GM20431 (cell line): ENCODE data around the gene RBM12.

Experiments
- in situ Hi-C: fragments of 300-500 bp; cut with MseI, MboI; formaldehyde crosslinking; loops from one replicate; pipeline ENCODE4 v1.15.0; 2020; ENCODE audit warnings: low sequenced_read_pairs; ENCODE audit not compliant: unreplicated experiment

Gene RBM12

DNA sequence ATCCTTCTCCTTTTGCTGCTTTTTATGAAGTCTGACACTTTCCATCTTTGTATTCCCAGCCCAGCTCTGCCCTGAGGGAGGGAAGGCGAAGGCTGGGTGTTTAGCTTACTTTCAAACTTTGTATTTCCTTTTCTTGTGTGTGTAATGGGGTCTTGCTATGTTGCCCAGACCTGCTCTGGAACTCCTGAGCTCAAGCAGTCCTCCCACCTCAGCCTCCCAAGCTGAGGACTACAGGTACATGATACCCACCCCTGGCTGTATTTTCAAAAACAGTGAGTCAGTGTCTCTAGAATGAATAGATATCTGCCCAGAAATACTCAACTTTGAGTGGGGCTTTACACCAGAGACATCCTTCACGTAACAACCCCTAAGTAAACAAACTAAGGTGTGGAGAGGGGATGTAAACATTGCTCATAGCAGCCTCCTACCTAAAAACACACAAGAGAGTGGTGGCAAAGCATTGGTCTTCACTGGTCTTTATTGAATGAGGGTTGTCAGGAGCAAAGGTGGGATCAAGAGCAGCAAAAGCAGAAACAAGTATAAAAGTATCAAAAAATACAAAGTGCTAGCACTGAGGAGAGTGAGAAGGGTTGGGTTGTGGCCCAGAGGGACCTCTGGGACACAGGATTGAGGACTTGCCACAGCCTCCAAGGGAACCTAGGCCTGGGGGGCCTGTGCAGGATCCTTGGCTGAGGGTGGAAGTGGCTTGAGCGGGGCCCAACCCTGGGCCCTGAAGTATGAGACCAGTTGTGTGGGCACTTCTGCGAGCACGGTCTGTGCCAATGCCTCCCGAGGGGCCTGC is 38.9 kb downstream of the RBM12 start:
- in situ Hi-C loops = no loop called here

DNA sequence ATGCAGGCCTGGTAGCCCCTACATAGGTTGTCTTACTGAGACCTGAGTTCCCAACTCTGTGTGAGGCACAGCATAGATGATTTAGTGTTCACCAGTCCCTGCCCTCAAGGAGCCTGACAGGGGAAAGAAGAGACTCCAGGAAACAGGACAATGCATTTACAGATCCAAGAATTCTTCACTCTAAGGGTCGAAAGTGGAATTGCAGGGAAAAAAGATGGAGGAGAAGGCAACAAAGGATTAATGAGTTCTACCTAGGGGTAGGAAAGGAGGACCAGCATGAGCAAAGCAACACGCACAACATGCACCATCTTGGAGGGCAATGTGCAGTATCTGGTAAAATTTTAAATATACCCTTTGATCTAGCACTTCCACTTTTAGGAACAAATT is 43.1 kb downstream of the RBM12 start:
- in situ Hi-C loops = no loop called here

DNA sequence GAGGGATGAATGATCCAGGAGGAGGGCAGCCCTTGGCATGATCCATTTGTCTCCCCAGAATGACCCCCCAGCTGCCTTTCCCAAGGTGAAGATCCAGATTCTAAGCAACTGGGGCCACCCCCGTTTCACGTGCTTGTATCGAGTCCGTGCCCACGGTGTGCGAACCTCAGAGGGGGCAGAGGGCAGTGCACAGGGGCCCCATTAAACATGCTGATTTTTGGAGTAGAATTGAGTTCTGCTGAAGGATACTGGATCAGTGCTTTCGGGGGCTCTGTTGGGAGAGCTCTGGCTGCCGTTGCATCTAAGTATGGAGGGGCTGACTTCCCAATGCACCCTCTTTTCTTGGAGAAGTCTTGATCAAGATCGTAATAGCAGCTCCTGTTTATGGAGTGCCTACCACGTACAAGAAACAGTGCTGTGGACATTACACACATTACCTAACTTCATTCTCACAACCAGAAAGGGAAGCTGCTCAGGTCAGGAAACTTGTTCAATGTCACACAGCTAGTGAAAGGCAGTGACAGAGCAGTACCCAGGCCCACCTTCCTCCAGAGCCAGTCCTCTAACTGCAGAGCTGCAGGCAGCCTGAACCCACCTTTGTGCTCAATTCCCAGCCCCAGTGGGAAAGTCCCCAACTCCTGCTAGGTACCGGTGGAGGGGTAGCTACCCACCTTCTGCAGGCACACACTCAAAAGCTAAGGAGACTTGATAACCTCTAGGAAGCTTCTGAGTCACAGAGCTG is 43.7 kb downstream of the RBM12 start:
- in situ Hi-C loops = no loop called here

DNA sequence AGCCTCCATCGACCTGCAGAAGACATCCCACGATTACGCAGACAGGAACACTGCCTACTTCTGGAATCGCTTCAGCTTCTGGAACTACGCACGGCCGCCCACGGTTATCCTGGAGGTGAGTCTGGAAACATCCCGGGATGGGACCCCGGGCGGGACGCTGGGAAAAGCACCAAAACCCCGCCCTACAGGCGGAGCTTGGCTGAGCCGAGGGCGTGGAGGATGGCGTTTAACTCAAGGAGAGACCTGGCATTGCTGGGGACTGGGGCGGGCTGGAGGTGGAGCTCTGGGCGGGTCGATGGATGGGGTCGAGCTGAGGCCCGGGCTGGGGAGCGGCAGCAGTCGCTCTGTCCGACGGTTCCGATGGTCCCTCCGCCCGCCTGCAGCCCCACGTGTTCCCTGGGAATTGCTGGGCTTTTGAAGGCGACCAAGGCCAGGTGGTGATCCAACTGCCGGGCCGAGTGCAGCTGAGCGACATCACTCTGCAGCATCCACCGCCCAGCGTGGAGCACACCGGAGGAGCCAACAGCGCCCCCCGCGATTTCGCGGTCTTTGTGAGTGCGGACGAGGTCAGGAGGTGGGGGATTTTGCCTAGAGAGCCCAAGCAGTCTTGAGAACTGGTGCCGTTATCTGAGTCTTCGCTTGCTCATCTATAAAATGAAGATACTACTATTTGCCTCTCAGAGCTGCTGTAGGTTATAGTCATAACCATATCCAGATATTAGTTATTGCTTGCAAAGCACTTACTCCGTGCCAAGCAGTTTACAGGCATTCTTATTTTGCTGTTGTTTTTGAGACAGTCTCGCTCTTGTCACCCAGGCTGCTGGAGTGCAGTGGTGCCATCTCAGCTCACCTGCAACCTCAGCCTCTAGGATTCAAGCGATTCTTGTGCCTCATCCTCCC is 45.3 kb downstream of the RBM12 start:
- in situ Hi-C loops = no loop called here

DNA sequence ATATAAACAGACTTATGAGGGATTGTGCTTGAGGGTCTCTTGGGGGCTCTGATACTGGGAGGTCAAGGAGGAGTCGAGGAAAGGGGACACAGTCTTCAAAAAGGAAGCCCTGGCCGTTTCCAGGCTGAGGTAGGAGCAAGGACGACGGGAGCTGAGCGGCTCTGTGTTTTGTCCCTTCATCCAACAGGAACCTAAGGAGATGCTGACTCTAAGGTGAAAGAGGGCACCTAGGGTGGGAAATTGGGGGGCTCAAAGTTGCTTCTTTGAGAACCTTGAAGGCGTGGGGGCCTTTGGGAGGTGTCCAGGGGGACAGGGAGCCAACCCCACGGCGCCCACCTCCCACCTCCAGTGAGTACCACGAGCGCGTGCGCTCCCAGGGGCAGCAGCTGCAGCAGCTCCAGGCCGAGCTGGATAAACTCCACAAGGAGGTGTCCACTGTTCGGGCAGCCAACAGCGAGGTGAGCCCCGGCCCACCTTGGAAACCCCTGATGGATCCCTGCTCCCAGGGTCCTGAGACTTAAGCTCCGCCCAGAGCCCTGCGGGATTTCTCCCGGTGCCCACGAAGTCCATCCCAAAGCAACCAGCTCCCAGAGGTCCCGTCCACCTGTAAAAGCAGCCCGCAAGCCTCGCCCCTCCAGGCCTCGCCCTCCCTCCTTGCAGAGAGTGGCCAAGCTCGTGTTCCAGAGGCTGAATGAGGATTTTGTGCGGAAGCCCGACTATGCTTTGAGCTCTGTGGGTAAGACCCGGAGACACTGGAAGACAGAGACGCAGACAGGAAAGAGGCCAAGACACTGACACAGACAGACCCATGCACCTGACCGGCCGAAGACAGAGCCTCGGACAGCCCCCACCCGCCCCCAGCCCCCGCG is 46.2 kb downstream of the RBM12 start:
- in situ Hi-C loops = no loop called here

DNA sequence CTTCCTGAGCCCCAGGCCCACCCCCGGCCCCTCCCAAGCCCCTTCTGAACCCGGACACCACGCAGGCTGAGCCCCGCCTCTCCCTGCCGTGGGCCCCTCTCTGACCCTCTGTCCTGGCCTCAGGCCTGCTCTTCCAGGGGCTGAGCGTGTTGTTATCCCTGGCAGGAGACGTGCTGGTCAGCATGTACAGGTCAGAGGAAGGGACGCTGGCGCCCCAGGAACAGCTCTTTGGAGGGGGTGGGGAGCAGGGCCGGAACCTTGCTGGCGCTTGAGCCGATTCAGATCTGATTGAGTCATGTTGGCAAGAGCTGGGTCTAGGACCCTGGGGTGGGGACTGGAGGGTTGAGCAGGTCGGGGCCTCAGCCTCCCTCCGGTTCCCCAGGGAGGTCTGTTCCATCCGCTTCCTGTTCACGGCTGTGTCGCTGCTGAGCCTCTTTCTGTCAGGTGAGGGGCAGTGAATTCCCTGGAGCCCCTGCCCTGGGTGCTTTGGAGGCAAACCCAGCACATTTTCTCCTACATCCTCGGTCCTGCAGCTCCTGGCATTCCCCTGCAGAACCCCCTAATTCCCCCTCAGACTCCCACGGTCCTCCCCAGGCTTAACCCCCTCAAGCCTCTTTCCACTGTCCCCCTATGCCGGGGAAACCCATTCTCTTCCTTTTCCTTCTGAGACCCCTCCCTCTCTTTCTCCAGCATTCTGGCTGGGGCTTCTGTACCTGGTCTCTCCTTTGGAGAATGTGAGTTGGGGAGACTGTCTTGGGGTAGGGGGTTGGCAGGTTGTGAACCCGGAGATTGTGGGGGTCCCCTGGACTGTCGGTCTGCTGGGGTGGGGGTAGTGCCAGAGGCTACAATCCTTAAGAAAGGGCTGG is 47.1 kb downstream of the RBM12 start:
- in situ Hi-C loops = no loop called here

DNA sequence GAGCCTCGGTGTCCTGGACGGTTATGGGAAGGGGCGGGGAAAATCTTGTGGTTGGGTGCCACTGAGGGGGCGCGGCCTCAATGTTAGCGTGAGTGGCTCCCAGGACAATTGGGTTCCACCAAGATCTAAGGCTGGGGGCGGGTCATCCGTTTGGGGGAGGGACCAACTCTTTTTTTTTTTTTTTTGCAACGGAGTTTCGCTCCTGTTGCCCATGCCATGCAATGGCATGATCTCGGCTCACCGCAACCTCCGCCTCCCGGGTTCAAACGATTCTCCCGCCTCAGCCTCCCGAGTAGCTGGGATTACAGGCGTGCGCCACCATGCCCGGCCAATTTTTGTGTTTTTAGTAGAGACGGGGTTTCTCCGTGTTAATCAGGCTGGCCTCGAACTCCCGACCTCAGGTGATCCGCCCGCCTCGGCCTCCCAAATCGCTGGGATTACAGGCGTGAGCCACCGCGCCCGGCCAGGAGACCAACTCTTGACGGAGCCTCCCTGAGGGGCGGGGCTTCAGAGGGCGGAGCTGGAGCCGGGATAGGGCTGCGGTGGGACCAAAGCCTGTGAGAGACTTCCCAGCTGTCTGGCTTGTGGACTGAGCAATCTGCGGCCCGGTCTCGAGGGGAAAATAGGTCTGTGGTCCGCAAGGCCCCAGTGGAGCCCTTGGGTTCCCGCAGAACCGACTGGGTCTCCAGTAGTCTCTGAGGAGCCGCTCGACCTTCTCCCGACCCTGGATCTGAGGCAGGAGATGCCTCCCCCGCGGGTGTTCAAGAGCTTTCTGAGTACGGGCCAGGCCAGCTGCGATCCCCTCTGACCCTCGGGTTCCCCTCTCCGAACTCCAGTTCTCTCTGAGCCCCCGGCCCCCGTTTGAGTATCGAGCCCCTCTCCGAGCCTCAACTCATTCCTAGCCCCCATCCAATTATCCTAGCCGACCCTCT is 48.0 kb downstream of the RBM12 start:
- in situ Hi-C loops = no loop called here

DNA sequence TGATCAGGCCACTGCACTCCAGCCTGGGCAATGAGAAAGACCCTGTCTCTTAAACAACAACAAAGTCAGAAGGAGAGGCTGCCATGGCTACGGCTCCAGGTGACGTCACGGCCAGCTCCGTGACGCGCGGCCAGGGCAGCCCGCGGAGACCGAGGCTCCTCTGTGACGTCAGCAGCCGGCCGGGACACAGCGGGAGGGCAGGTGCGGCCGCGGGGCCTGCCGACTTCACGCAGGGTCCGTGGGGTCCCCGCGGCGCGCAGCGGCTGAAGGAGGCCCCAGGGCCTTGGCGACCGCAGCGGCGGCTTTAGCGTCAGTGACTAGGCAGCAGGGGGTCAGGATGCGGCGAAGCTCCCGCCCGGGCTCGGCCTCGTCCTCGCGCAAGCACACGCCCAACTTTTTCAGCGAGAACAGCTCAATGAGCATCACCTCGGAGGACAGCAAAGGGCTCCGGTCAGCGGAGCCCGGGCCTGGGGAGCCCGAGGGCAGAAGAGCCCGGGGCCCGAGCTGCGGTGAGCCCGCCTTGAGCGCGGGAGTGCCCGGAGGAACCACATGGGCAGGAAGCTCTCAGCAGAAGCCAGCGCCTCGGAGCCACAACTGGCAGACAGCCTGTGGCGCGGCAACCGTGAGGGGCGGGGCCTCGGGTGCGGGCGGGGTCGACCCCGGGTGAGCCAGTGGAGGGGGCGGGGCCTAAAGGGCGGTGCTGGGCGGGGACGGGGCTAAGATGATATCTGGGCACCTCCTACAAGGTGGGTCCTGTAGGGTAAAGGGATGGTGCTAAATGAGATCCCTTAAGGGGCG is 48.8 kb downstream of the RBM12 start, which contains the start of gene SPAG4:
SPAG4 (plus strand) TSS at position 163 of the 798 bp plus-strand sequence; CDS start at position 338, 175 bp downstream.
- in situ Hi-C loops = no loop called here

DNA sequence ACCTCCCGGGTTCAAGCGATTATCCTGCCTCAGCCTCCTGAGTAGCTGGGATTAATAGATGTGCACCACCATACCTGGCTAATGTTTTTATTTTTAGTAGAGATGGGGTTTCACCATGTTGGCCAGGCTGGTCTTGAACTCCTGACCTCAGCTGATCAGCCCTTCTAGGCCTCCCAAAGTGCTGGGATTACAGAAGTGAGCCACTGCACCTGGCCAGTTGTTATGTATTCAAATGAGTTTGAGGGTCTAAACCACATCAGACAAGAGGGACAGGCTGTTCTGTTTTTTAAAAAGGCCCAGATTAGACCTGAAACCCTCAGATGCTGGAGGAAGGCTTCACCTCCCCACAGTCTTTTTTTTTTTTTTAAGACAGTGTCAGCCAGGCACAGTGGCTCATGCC is 53.2 kb downstream of the RBM12 start:
- in situ Hi-C loops = no loop called here

DNA sequence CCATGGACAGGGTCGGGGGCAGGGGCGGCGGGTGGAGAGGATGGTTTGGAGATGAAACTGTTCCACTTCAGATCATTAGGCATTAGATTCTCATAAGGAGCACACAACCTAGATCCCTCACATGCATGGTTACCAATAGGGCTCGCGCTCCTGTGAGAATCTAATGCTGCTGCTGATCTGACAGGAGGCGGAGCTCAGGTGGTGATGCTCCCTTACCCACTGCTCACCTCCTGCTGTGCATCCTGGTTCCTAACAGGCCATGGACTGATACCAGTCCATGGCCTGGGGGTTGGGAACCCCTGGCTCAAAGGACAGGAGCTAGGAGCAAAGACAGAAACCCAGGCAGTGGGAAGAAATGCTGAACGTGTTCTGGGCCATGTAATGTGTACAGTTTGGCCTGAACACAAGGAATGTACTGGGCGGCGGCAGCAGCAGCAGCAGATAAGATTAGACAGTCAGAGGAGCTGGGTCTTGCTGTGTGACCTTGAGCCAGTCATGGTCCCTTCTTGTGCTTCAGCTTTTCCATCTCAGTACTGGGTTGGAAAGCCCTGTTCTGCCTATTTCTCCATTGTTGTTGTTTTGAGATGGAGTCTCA is 53.8 kb downstream of the RBM12 start:
- in situ Hi-C loops = no loop called here

DNA sequence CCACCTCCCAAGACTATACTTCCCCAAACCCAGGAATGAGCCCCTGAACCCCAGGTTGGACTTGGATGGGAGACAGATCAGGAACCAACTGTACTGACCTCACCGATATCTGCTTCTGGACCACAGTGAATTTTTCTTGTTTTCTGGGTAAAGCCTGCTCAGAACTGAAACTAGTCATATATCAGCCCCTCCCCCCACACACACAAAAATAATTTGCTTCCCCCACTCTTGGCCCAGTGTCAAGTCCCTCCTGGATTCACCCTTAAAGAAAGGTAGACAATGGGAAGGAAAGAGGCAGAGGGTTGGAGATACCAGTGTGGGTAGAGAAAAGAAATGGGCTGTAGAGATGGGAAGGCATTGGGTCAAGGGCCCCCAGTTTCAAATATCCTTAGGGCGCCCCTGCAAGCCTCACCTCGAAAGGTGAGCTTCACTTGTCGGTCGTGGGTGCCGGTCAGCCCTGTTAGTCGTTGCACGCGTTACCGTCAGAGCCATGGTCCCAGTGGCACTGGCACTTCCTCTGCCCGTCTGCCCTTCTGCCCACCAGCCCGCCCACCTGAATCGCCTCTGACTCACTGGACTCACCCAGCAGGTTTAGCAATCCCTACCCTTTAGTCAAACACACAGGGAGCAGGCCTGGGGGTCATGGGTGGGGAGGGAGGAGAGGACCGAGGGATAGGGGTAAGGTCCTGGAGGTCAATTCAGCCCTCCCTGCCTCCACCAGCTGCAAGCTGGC is 57.5 kb downstream of the RBM12 start:
- in situ Hi-C loops = no loop called here

DNA sequence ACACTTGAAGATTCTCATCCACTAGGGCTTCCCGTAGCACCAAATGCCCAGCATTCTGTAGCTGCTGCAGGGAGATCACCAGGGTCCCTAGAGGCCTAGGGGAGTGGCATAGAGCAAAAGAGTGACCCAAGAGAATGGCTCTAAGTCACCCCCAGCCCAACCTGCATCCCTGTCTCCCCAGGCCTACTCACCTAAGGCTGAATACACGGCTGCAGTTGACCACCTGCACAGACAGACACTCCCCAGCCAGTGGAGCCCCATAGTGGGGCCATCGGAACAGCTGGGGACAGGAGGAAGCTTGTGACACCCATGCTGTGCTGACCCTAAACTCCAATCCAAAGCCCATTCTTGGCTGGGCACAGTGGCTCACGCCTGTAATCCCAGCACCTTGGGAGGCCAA is 58.6 kb downstream of the RBM12 start:
- in situ Hi-C loops = no loop called here

DNA sequence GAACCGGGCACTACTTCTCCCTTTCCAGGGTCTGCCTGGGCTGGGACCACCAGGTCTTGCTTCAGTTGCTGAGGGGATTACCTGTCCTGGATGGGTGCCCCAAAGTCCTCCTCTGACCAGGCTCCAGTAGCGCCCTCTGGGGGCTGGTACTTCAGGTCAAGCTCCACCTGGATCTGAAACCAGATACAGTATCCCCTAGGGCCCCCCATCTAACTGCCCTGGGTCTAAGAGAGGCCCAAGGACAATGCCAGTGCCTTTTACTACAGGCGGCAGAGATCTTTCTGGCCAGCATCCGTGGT is 60.3 kb downstream of the RBM12 start:
- in situ Hi-C loops = no loop called here

DNA sequence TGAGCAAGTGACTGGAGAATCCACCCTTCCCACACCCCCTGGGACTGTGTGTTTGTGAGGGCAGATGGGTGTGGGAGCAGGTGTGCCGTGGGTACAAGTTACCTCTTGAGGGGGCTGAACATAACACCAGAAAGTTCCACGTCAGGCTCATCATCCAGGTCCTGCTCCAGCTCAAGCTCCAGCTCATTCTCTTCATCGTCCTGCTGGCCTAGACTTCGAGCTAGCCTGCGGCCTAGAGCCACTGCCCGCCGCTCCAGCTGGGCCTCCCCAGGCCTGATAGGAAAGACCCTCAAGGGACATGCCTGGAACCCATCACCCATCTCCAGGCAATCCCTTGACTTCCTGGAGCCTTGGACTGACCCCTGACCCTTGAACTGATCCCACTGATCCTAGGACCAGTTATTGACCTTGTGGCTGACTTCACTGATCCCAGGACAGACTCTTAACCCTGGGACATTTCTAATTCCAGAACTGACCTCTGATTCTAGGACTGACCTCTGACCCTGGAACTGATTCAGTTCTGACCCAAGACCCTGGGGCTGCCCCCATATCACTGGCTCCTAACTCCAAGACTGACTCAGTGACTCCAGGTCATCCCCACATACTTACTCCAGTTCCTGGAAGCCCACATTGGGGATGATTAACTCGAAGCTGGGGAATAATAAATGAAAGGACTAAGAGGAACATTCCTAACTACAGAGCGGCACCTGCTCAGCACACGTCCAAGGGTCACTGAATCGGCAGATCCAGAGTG is 60.8 kb downstream of the RBM12 start:
- in situ Hi-C loops = no loop called here

DNA sequence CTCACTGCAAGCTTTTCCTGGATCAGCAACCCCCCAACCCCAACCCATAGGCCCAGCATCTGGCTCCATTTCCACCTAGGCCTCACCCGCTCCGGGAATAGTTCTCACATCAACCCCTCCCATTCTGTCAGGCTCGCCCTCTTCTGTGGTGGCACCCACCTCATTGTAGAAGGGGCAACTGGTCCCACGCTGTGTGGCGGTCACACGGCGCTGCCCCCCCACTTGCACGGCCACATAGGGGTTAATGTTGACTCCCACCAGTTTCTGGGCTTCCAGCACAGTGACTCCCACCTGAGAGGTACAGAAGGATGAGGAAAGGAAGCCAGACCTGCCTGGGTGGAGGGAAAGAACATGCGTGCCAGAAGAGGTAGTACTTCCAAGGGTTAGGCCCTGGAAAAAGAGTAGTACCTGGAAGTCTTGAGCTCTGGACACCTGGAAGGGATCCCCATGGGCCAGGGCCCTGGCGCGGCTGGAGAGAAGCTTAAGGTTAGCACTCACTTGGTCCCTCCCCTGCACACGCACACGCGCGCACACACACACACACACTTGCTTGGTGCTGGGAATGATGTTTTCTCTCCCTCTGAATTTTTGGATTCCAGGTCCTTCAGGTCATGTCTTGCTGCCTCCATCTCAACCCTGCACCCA is 61.7 kb downstream of the RBM12 start:
- in situ Hi-C loops = no loop called here
